ENCODE data around the gene ARHGEF12.

ARHGEF12 gene

DNA sequence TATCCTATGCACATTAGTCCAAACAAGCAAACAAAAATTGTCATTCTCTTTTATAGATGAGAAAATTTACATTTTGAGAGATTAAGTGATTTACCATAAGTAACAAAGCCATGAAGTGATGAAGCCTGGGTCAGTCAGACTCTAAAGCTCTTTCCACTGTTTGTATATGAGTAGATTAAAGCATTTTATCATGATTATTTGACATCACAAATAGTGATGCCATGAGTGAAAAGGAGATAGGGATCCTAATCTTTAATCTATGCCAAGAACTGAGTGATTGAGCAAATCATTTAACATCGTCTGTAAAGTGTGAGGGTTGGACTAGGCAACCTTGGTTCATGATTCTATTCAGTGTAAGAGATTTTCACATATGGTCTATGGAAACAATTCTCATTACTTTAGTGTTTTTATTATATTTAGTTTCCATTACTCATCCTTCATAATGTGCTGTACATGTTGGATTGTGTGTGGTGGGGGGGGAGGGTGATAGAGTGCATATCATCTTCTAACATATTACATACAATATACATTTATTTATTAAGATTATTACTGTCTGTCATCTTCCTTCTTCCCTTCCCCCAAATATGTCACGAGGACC lies 50.7 kb downstream of the ARHGEF12 start:
- peak in 1 of 14 donors; percentile 50 for DNase-seq

- DNase-seq = no peak
Observed at GRCh38 chr11:120388261-120388660, 52.0 kb downstream of the ARHGEF12 start.

- DNase-seq = no peak
Observed at GRCh38 chr11:120389693-120390584, 53.7 kb downstream of the ARHGEF12 start.

DNA sequence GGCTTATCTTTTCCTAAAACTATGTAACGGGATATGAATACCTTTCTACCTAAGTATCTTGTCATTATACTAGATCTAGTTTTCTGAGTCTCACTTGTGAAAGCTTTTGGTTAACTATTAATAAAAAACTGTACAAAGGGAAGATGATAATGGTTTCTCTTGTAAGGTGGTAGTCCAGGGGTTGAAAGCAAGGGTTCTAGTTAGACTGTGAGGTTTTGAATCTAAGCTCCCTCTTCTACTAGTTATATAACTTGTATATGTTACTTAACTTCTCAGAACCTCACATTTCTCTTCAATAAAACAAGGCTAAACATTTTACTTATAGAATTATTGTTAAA lies 54.3 kb downstream of the ARHGEF12 start:
- DNase-seq = no peak

DNA sequence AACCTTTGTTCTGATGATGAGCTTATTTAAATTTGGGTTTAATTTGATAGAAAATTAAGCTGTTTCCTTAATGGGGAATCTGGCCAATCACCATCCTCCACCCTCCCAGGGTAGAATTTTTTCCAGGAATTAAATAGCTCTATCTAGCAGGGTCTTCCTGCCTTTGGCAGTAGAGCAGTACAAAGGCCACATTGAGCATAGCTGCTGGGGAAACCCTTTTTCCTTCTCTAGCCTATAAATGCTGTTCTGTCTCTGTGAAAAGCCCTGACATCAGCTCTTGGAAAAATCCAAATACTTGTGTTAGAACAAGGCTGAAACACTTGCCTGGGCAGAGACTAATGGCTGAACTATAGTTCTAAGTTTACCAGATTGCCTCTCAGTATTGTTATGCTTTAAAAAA lies 55.1 kb downstream of the ARHGEF12 start:
- DNase-seq = peak in 8 of 14 donors; percentile 5 to 44 (median 12)

DNA sequence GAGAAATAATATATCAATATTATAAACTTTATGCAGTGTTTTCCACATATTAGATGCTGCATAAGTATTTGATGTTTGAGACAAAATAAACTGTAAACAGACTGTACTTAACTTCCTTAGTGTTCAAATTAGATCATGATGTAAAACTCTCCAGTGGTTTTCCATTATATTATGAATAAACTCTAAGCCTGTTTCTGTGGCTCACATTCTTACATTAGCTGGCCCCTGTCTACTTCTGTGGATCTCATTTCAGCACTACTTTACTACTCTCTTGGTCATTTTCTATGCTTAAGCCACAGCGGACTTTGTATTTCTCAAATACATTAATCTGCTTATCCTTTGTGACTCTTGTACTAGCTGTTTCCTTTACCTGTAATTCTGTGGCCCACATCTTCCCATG lies 55.6 kb downstream of the ARHGEF12 start:
- DNase-seq = no peak

GRCh38 chr11:120392314-120392713 lies 56.1 kb downstream of the ARHGEF12 start:
- DNase-seq = no peak

DNA sequence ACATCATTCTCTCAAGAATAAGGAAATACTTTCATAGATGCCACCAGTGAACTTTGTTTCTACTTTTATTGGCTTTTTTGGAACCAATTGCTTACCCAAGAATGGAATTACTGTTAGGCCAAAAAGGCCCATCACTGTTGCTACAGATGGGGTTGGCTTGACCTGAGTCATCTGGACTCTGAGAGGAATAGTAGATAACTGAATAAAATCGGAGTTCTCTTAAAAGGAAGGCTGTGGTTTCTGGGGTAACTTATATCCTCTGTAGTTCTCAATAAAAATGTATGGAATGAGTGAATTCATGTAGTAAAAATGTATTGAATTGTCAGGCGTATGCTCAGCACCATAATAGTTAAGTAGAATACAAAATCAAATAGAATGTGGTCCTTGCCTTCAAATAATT lies 56.6 kb downstream of the ARHGEF12 start:
- DNase-seq = no peak

- no peak for DNase-seq
Observed at GRCh38 chr11:120394119-120394518, 57.9 kb downstream of the ARHGEF12 start.

DNA sequence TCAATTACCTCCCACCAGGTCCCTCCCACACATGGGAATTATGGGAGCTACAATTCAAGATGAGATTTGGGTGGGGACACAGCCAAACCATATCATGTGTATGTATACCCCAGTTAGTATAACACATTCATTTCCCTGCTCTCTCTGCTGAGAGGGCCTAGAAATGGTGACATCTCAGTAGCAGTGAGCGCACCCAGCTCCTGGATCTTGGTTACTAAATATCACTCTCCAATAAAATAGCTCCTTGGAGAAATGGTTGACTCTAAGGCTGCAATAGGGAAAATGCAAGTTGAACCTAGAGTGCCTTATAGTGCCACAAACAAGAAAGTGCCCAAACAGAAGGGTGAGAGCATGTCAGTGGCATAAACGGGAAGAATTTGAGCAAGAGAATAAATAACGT lies 59.6 kb downstream of the ARHGEF12 start:
- DNase-seq = no peak

DNA sequence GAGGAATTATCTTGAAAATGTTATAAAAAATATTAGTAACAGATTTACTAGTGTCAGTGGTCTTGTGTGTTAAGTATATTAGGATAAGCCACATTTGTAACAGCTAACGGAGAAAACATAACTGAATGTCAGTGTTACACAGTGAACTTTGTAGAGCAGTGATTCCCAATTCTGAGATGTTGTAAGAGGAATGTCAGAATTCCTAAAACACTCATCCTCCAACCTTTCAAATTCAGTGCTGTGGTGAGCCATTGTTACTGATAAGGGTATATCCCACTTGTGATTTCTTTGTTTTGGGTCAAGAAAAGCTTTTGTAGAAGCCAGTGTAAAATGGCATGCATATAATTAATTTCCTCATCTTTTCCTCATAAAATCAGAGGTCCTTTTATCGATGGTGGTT lies 61.9 kb downstream of the ARHGEF12 start:
- DNase-seq = no peak

GRCh38 chr11:120399307-120399706 lies 63.1 kb downstream of the ARHGEF12 start:
- DNase-seq = no peak

DNA sequence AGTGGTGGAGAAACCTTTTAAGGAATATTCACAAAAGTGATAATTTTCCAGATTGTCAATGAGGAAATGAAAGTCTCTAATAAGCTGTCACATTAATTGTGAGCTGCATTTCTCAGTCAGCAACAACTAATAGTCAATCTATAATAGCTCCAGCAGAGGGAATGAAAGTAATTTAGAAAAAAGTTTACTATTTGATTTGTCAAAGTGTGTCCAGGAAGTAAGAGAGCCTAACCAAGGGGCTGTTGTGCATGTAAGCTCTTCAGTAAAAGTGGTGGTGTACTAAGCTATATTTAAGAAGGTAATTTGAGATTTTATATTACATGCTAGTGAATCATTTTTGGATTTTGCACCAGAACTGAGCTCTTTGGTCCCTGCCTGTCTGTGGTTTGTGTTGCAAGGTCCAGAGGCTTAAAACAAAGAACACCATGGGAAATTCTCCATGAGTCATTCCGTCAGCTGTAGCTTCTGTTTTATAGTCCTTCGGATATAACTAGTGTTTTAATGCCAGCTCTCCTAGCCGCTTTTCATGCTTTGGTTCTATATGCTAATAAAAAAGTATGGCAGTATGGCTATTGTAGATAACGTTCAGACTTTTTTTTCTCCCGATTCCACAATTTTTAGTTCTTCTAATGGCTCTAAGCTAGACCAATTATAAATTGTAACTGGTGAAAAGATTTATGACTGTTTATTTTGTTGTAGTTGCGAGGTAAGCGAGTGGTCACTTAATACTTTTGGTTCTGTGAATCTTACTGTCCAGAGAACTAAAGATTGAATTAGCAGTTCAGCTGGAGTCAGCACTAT lies 64.6 kb downstream of the ARHGEF12 start:
- no peak for DNase-seq

- no peak for DNase-seq
Observed at GRCh38 chr11:120401506-120401905, 65.3 kb downstream of the ARHGEF12 start.

DNA sequence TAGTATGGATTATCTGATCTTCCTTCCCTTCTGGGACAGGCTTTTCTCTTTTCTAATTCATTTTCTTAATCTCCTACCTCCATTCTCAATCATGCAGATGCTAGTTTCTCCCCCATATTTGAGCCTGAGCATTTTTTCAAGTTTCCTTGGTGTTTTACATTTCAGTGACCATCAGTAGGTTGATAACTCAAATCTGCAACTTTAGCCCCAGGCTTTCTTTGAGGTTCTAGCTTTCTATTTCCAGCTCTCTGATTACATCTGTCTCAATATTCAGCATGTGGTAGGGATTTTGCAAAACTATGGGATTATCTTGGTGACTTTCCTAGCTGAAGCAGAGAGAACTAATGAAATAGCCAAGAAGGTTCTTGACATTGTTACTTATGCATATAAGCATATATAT lies 67.8 kb downstream of the ARHGEF12 start:
- DNase-seq = no peak

GRCh38 chr11:120404495-120404894 lies 68.3 kb downstream of the ARHGEF12 start:
- no peak for DNase-seq

DNA sequence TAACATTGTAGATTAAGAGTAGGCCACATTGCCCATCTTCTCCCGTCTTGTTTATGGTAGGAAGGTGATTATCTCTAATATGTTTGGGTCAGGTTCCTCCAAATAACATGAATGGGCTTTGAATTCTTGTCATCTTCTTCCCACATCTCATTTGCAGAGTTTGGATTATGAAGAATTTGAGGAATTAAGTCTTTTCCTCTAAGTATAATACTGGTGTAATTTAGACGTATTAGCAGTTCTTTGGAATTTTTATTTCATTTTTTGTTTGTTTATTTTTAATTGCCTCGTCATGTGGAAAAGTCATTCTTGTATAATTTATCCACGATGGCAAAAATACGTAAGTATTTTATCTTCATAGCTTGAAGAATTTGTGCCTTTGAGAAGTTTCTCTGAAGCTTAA lies 73.4 kb downstream of the ARHGEF12 start:
- no peak for DNase-seq

DNA sequence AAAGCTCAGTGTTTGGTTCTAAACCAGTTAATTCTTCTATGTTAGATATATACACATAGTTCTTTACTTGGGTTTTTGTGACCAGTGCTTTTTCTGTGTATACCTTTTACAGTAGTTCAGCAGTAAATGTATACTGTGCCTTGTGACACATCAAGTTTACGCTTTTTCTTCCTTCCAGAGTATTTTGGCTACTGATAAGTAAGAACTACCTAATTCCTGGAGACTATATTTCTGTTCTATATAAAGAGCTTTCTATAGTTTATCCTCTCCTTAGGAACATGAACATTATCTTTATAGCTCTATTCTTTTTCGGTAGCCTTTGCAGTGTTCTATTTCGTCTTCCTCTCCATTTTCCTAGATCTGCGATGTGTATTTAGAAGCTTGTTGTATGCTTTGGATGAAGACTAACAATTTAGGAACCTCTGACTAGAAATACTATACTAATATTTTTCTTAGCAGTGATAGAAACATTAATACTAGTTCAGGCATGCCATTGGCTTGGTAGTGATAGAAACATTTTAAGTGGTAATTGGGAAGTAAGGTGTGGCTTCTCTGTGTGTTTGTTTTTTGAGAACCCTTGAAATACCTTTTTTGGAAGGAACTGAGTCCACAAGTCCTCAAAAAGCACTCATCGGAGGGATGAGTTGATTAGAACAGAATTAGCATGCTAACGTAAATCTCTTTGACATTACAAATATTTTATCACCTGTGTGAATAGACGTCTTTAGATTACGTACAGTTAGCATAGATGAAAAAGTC lies 74.6 kb downstream of the ARHGEF12 start:
- DNase-seq = no peak

DNA sequence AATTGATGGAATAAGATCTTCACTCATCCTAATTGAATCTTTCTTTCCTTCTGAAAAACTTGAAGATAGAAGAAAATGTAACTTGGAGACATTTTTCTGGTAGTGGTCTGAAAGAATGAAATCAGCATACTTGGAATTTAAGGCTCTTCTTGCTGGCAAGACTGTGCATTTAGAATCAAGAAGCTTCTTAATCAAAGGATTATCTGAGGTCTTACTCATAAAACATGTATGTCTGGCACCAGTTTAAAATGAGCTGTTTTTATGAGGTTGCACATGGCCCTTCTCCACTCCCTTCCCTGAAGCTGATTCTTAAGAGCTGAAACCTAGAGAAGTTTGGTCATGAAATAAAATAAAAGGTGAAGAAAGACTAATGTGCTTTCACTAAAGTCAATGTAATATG lies 77.3 kb downstream of the ARHGEF12 start:
- no peak for DNase-seq

GRCh38 chr11:120420572-120420971 lies 84.4 kb downstream of the ARHGEF12 start:
- no peak for DNase-seq

GRCh38 chr11:120424185-120424969 lies 88.2 kb downstream of the ARHGEF12 start:
- no peak for DNase-seq

GRCh38 chr11:120424970-120425332 lies 88.7 kb downstream of the ARHGEF12 start:
- no peak for DNase-seq
